ENCODE data around the gene LPCAT1. TPM values are rescaled to one million over a fixed set of nuclear protein-coding genes. Genes with fewer than 3 reads are reported as not detected.
A peak's percentile ranks its signal among the peaks of the same experiment; 100 is the strongest.
"Not testable (repeated sequence)": the region's sequence is repeated elsewhere in the genome, so short reads cannot be mapped to it uniquely, and the experiment has no call there.

LPCAT1 gene
- total RNA-seq, 4 donors from 2014 or later = 8.8 to 59.4 (median 28.5) TPM

- H3K4me1 ChIP-seq = no peaks in the 10 kb centered on the region
- TF ChIP-seq POLR2A (IDR thresholded peaks at IDR 0.05) (no peak), CTCF (IDR thresholded peaks at IDR 0.05) (no peak)
- peaks cover 0 to 21% (median 7%) of the 10 kb centered on the region in 4 donors for H3K9me3 ChIP-seq
- no peaks in the 10 kb centered on the region for H3K36me3 ChIP-seq
- no peak for DNase-seq
- H3K27ac ChIP-seq = no peak overlapping the region
- no peak overlapping the region for H3K4me3 ChIP-seq
- H3K27me3 ChIP-seq = no peaks in the 10 kb centered on the region
Observed at GRCh38 chr5:1428107-1428506, 95.7 kb downstream of the LPCAT1 start.

GRCh38 chr5:1424716-1425115 is 99.0 kb downstream of the LPCAT1 start:
- TF ChIP-seq POLR2A (IDR thresholded peaks at IDR 0.05) (no peak), CTCF (IDR thresholded peaks at IDR 0.05) (no peak)
- no peak overlapping the region for H3K4me3 ChIP-seq
- H3K27ac ChIP-seq = no peak overlapping the region
- no peaks in the 10 kb centered on the region for H3K27me3 ChIP-seq
- peaks cover 0 to 14% (median 7%) of the 10 kb centered on the region in 4 donors for H3K9me3 ChIP-seq
- DNase-seq = no peak
- H3K36me3 ChIP-seq = no peaks in the 10 kb centered on the region
- no peaks in the 10 kb centered on the region for H3K4me1 ChIP-seq

GRCh38 chr5:1423901-1424603 is 99.7 kb downstream of the LPCAT1 start:
- Histone ChIP-seq H3K36me3 (no peaks in the 10 kb centered on the region), H3K9me3 (peaks cover 0 to 13% (median 4%) of the 10 kb centered on the region in 4 donors), H3K4me1 (no peaks in the 10 kb centered on the region), H3K27ac (no peak overlapping the region), H3K4me3 (no peak overlapping the region), H3K27me3 (no peaks in the 10 kb centered on the region)
- DNase-seq = peak in 1 of 3 donors; percentile 36
- TF ChIP-seq POLR2A (IDR thresholded peaks at IDR 0.05) (no peak), CTCF (IDR thresholded peaks at IDR 0.05) (no peak)

GRCh38 chr5:1422522-1422921 is 101.2 kb downstream of the LPCAT1 start:
- not testable (repeated sequence) for H3K9me3 ChIP-seq, H3K36me3 ChIP-seq, H3K27ac ChIP-seq, H3K4me1 ChIP-seq, DNase-seq, H3K4me3 ChIP-seq, H3K27me3 ChIP-seq

GRCh38 chr5:1421521-1422341 is 102.0 kb downstream of the LPCAT1 start:
- H3K36me3 ChIP-seq = no peaks in the 10 kb centered on the region
- TF ChIP-seq POLR2A (IDR thresholded peaks at IDR 0.05) = no peak
- peak in 2 of 3 donors; percentile 21 to 38 for DNase-seq

GRCh38 chr5:1420211-1421195 is 103.3 kb downstream of the LPCAT1 start:
- DNase-seq = peak in 2 of 3 donors; percentile 27 to 29

More at GRCh38 chr5:1421521-1422341, 102.0 kb downstream of the LPCAT1 start:
- Histone ChIP-seq H3K4me3 (no peak overlapping the region), H3K4me1 (no peaks in the 10 kb centered on the region), H3K27ac (no peak overlapping the region), H3K9me3 (no peaks in the 10 kb centered on the region), H3K27me3 (no peaks in the 10 kb centered on the region)

More at GRCh38 chr5:1420211-1421195, 103.3 kb downstream of the LPCAT1 start:
- H3K36me3 ChIP-seq = no peaks in the 10 kb centered on the region
- no peak overlapping the region for H3K27ac ChIP-seq
- H3K27me3 ChIP-seq = no peaks in the 10 kb centered on the region
- TF ChIP-seq CTCF (IDR thresholded peaks at IDR 0.05) (no peak), POLR2A (IDR thresholded peaks at IDR 0.05) (no peak)
- no peak overlapping the region for H3K4me3 ChIP-seq
- H3K9me3 ChIP-seq = no peaks in the 10 kb centered on the region
- H3K4me1 ChIP-seq = no peaks in the 10 kb centered on the region

Measured in Peyer's patch (tissue), 4 donors.